ENCODE measurements around the gene MTR.

Gene MTR

DNA sequence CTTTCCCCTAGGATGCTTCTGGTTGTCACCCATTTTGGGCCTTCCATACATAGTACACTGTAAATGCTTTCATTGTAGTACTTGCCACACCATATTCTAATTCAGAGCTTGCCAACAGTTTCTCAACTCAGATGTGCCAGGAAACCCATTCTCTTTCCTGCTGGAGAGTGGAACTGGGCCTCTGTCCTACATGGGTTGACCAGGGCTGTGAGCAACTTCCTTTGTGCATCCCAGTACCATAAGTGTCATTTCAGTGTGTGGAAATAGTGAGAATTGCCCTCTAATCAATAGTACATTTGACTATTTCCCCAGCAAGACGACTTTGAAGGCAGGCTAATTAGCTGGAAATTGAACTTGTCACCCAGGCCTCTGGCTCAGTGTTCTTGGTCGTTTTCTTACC lies 74.8 kb downstream of the MTR start:
- in situ Hi-C loops (cut with MboI; ENCODE audit: low pct_unique_long_range_greater_than_20kb, low sequenced_read_pairs, unreplicated experiment), result loop anchor here (25.0 kb wide), 1 partner anchor 758 kb away; no protein-coding TSS in a partner anchor
- TF ChIP-seq, protein P1, sequence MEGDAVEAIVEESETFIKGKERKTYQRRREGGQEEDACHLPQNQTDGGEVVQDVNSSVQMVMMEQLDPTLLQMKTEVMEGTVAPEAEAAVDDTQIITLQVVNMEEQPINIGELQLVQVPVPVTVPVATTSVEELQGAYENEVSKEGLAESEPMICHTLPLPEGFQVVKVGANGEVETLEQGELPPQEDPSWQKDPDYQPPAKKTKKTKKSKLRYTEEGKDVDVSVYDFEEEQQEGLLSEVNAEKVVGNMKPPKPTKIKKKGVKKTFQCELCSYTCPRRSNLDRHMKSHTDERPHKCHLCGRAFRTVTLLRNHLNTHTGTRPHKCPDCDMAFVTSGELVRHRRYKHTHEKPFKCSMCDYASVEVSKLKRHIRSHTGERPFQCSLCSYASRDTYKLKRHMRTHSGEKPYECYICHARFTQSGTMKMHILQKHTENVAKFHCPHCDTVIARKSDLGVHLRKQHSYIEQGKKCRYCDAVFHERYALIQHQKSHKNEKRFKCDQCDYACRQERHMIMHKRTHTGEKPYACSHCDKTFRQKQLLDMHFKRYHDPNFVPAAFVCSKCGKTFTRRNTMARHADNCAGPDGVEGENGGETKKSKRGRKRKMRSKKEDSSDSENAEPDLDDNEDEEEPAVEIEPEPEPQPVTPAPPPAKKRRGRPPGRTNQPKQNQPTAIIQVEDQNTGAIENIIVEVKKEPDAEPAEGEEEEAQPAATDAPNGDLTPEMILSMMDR (IDR thresholded peaks at IDR 0.05; ENCODE audit: extremely low read depth, insufficient read depth, missing control alignments), result no peak
- DNase-seq (ENCODE audit: low spot score), result no peak

DNA sequence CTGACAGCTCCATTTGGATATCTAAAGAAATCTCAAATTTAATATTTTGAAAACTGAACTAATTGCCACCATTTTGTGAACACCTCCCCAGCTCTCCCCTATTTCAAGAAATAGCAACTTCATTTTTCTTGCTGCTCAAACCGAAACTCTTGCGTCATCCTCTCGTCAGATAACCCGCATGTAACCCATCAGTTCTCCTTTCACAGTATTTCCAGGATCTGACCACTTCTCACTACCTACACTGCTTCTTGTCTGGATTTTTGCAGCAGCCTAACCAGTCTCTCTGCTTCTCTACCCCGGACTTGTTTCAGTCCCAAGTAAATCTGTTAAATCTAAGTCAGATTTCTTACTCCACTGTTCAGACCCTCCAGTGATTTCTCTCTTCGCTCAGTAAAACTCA lies 75.6 kb downstream of the MTR start:
- no peak for DNase-seq (ENCODE audit: low spot score)
- in situ Hi-C loops (cut with MboI; ENCODE audit: low pct_unique_long_range_greater_than_20kb, low sequenced_read_pairs, unreplicated experiment), result loop anchor here (25.0 kb wide), 1 partner anchor 758 kb away; no protein-coding TSS in a partner anchor
- TF ChIP-seq, protein P1 (IDR thresholded peaks at IDR 0.05; ENCODE audit: extremely low read depth, insufficient read depth, missing control alignments), result no peak

DNA sequence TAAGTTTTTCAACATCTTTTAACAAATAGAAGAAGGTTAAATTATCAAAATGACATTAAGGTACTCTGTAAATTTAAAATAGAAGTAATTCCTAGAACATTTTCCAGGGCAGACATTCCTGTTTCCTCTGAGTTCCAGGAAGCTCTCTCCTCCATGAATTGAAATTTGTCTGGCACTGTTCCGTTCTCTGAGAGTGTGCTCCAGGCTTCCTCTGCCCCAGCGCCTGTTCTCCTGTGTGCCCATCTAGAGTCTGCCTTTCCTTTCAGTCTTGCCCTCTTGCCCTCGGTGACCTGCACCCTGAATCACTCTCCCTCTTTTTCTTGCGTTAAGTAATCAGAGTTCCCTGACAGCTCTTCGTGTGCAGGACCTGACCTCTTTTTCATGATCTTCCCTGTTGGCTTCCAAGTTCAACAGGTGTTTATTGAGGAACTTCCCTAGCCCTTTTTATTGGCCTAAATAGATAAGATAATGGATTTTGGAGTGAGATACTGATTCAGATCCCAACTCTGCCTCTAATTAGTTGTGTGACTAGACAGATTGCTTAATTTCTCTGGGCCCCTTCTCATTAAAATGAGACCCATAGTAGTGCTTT lies 77.1 kb downstream of the MTR start:
- in situ Hi-C loops (cut with MboI; ENCODE audit: low pct_unique_long_range_greater_than_20kb, low sequenced_read_pairs, unreplicated experiment), result loop anchor here (25.0 kb wide), 1 partner anchor 760 kb away; no protein-coding TSS in a partner anchor
- TF ChIP-seq, protein P1 (IDR thresholded peaks at IDR 0.05; ENCODE audit: extremely low read depth, insufficient read depth, missing control alignments), result no peak
- DNase-seq (ENCODE audit: low spot score), result no peak

DNA sequence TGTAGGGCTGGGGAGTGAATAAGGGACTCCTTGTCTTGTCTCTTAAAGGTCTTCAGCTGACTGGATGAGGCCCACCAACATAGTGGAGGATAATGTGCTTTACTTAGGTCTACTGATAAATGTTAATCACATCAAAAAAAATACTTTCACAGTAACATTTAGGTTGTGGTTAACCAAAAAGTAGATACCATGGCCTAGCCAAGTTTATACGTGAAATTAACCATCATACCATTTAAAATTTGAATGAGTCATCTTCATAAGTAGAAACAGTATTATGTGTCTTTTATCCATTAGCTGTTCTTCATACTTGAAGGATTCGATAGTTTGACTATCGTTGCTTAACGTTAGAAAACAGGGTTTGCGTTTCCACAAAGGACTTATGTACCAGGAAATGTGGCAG lies 80.9 kb downstream of the MTR start:
- in situ Hi-C loops (cut with MboI; ENCODE audit: low pct_unique_long_range_greater_than_20kb, low sequenced_read_pairs, unreplicated experiment), result no loop called here
- TF ChIP-seq, protein P1 (IDR thresholded peaks at IDR 0.05; ENCODE audit: extremely low read depth, insufficient read depth, missing control alignments), result no peak
- no peak for DNase-seq (ENCODE audit: low spot score)

DNA sequence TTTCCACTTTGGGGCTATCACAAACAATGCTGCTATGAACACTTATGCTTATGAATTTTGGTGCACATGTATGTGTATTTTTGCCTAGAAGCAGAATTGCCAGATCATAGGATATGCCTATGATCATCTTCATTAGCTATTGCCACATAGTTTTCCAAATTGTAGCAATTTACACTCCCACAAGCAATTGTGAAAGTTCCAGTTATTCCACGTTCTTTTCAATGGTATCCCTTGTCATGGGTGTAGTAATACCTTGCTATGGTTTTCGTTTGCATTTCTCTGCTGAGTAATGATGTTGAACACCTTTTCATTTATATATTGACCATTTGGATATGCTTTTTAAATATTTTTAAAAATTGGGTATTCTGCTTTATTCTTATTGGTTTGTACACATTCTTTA lies 82.6 kb downstream of the MTR start:
- TF ChIP-seq, protein P1 (IDR thresholded peaks at IDR 0.05; ENCODE audit: extremely low read depth, insufficient read depth, missing control alignments), result no peak

DNA sequence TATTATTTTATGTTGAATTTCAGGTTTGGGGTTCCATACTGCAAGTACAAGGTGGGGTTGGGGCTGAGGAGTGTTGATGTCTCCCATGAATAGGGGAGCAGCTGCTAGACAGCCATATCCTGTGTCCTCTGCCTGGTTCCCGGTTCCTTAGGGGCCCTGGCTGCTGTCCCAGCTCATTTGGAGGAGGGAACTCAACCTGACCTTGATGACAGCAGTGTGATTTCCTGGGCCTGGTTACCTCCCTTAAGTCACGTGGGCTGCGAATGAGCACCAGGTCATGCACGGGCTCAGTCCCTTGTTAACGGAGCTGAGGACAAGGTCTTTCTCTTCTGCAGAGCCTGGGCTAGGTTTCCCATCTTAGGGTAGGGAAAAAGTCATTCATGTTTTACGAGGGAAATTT lies 85.1 kb downstream of the MTR start:
- in situ Hi-C loops (cut with MboI; ENCODE audit: low pct_unique_long_range_greater_than_20kb, low sequenced_read_pairs, unreplicated experiment), result no loop called here

More for the DNA sequence above, 82.6 kb downstream of the MTR start:
- DNase-seq (ENCODE audit: low spot score), result no peak
- in situ Hi-C loops (cut with MboI; ENCODE audit: low pct_unique_long_range_greater_than_20kb, low sequenced_read_pairs, unreplicated experiment), result no loop called here

More for the DNA sequence above, 85.1 kb downstream of the MTR start:
- DNase-seq (ENCODE audit: low spot score), result no peak
- TF ChIP-seq, protein P1 (IDR thresholded peaks at IDR 0.05; ENCODE audit: extremely low read depth, insufficient read depth, missing control alignments), result no peak
